Trophoblast cell (in vitro differentiated cells and primary cell): Measurements from ENCODE around the gene TM7SF3.

Experiments used
- DNase-seq, 2 donors: peaks; one replicate each; pipeline ENCODE4 v3.0.0-alpha.2; 2016
- H2AFZ ChIP-seq: 2 replicates; pipeline ENCODE4 v1.6.1; 2013; ENCODE audit warnings: low read length, moderate library complexity, mild to moderate bottlenecking; ENCODE audit not compliant: insufficient read depth, poor library complexity
- H2AK5ac ChIP-seq: 2 replicates; pipeline ENCODE4 v1.6.1; 2013; ENCODE audit warnings: mild to moderate bottlenecking, low read length
- H2BK120ac ChIP-seq: 2 replicates; pipeline ENCODE4 v1.6.1; 2013; ENCODE audit warnings: low read length, mild to moderate bottlenecking, moderate library complexity; ENCODE audit not compliant: insufficient read depth, poor library complexity
- H2BK12ac ChIP-seq: 2 replicates; pipeline ENCODE4 v1.6.1; 2013; ENCODE audit warnings: mild to moderate bottlenecking, low read length, moderate library complexity
- H2BK5ac ChIP-seq: 2 replicates; pipeline ENCODE4 v1.6.1; 2013; ENCODE audit warnings: low read length, low read depth, moderate library complexity, mild to moderate bottlenecking; ENCODE audit not compliant: poor library complexity
- H3K14ac ChIP-seq: 2 replicates; pipeline ENCODE4 v1.6.1; 2013; ENCODE audit warnings: mild to moderate bottlenecking, low read length
- H3K18ac ChIP-seq: 2 replicates; pipeline ENCODE4 v1.6.1; 2013; ENCODE audit warnings: mild to moderate bottlenecking, low read length
- H3K23ac ChIP-seq: 2 replicates; pipeline ENCODE4 v1.6.1; 2013; ENCODE audit warnings: low read length
- H3K27ac ChIP-seq: 2 replicates; pipeline ENCODE4 v1.5.1; 2013; ENCODE audit warnings: low read depth, mild to moderate bottlenecking, inconsistent platforms, low read length, moderate library complexity
- H3K27me3 ChIP-seq: 2 replicates; pipeline ENCODE4 v1.6.1; 2013; ENCODE audit warnings: inconsistent platforms, mild to moderate bottlenecking, low read length, moderate library complexity; ENCODE audit not compliant: insufficient read depth
- H3K36me3 ChIP-seq, 2 experiments: 1 replicate in 1 of 2; 2 replicates in 1 of 2; pipeline ENCODE4 v1.6.1; 2013; ENCODE audit warnings: low read length in 2 of 2, mild to moderate bottlenecking in 2 of 2, moderate library complexity in 1 of 2; ENCODE audit not compliant: insufficient read depth in 2 of 2, control insufficient read depth in 1 of 2
- H3K4ac ChIP-seq: 2 replicates; pipeline ENCODE4 v1.6.1; 2013; ENCODE audit warnings: low read depth, mild to moderate bottlenecking, low read length, moderate library complexity
- H3K4me1 ChIP-seq, 2 experiments: 1 replicate in 1 of 2; 2 replicates in 1 of 2; pipeline ENCODE4 v1.6.1; 2013; ENCODE audit warnings: low read length in 2 of 2, mild to moderate bottlenecking in 2 of 2, moderate library complexity in 1 of 2; ENCODE audit not compliant: insufficient read depth in 2 of 2, control insufficient read depth in 1 of 2
- H3K4me2 ChIP-seq: 2 replicates; pipeline ENCODE4 v1.6.1; 2013; ENCODE audit warnings: inconsistent platforms, mild to moderate bottlenecking, low read length, moderate library complexity
- H3K4me3 ChIP-seq: 2 replicates; pipeline ENCODE4 v1.5.1; 2013; ENCODE audit warnings: mild to moderate bottlenecking, low read depth, low read length, inconsistent platforms
- H3K79me1 ChIP-seq: one replicate; pipeline ENCODE4 v1.6.1; 2013; ENCODE audit warnings: low read length
- H3K79me2 ChIP-seq: 2 replicates; pipeline ENCODE4 v1.6.1; 2013; ENCODE audit warnings: low read length, mild to moderate bottlenecking; ENCODE audit not compliant: control insufficient read depth, insufficient read depth, poor library complexity
- H3K9ac ChIP-seq: 2 replicates; pipeline ENCODE4 v1.6.1; 2013; ENCODE audit warnings: mild to moderate bottlenecking, low read length
- H3K9me3 ChIP-seq: 2 replicates; pipeline ENCODE4 v1.6.1; 2013; ENCODE audit warnings: low read depth, mild to moderate bottlenecking, control low read depth, inconsistent platforms, low read length; ENCODE audit not compliant: insufficient read depth
- H4K12ac ChIP-seq: 2 replicates; pipeline ENCODE4 v1.6.1; 2013; ENCODE audit warnings: low read depth, mild to moderate bottlenecking, low read length, moderate library complexity
- H4K8ac ChIP-seq: 2 replicates; pipeline ENCODE4 v1.6.1; 2013; ENCODE audit warnings: low read depth, mild to moderate bottlenecking, low read length, moderate library complexity
- H4K91ac ChIP-seq: one replicate; pipeline ENCODE4 v1.6.1; 2013; ENCODE audit warnings: low read depth, mild to moderate bottlenecking, low read length, moderate library complexity
- WGBS: extraction: QIAGEN DNeasy Blood & Tissue Kit; methylation state at CpG from one replicate; pipeline ENCODE4 v1.1.7; 2013; ENCODE audit warnings: missing lambda C conversion rate; ENCODE audit not compliant: insufficient read length, insufficient coverage; ENCODE audit errors: extremely low coverage; 5-methylcytosine and 5-hydroxymethylcytosine counted together

The TM7SF3 gene

GRCh38 chr12:27005495-27005894, 8.7 kb downstream of the TM7SF3 start:
- no peak overlapping the region for H3K27ac ChIP-seq
- WGBS, result no CpG with 5 or more reads among the region's 2 CpGs
- no peak overlapping the region for H2BK120ac ChIP-seq
- no peak overlapping the region for H3K9ac ChIP-seq
- H3K4me3 ChIP-seq, result no peak overlapping the region
- no peak overlapping the region for H3K4ac ChIP-seq
- H3K23ac ChIP-seq, result no peak overlapping the region
- no peak overlapping the region for H4K8ac ChIP-seq
- H3K9me3 ChIP-seq, result no peaks in the 10 kb centered on the region
- H3K27me3 ChIP-seq, result no peaks in the 10 kb centered on the region
- no peaks in the 10 kb centered on the region for H3K4me1 ChIP-seq
- no peak overlapping the region for H3K14ac ChIP-seq
- DNase-seq, result peak in 1 of 2 donors; percentile 18
- H3K4me2 ChIP-seq, result no peak overlapping the region
- H2BK12ac ChIP-seq, result no peak overlapping the region
- no peak overlapping the region for H4K12ac ChIP-seq
- no peak overlapping the region for H2AFZ ChIP-seq
- no peak overlapping the region for H2BK5ac ChIP-seq
- no peaks in the 10 kb centered on the region for H3K79me1 ChIP-seq
- no peaks in the 10 kb centered on the region for H3K36me3 ChIP-seq
- H4K91ac ChIP-seq, result no peak overlapping the region
- H2AK5ac ChIP-seq, result no peak overlapping the region
- H3K18ac ChIP-seq, result no peak overlapping the region
- no peaks in the 10 kb centered on the region for H3K79me2 ChIP-seq

- no peak overlapping the region for H2AK5ac ChIP-seq
- no peak overlapping the region for H4K8ac ChIP-seq
- no peak overlapping the region for H4K91ac ChIP-seq
- no peaks in the 10 kb centered on the region for H3K9me3 ChIP-seq
- H3K4me3 ChIP-seq, result no peak overlapping the region
- H3K27me3 ChIP-seq, result no peaks in the 10 kb centered on the region
- H2BK120ac ChIP-seq, result no peak overlapping the region
- no peaks in the 10 kb centered on the region for H3K79me2 ChIP-seq
- H3K18ac ChIP-seq, result no peak overlapping the region
- no peak overlapping the region for H2BK12ac ChIP-seq
- H3K36me3 ChIP-seq, result no peaks in the 10 kb centered on the region
- H3K9ac ChIP-seq, result no peak overlapping the region
- H3K14ac ChIP-seq, result no peak overlapping the region
- H3K27ac ChIP-seq, result no peak overlapping the region
- no peak overlapping the region for H3K4me2 ChIP-seq
- no CpG with 5 or more reads among the region's 6 CpGs for WGBS
- no peak overlapping the region for H3K23ac ChIP-seq
- H4K12ac ChIP-seq, result no peak overlapping the region
- no peaks in the 10 kb centered on the region for H3K4me1 ChIP-seq
- H3K79me1 ChIP-seq, result no peaks in the 10 kb centered on the region
- H2AFZ ChIP-seq, result no peak overlapping the region
- no peak overlapping the region for H3K4ac ChIP-seq
- no peak for DNase-seq
- no peak overlapping the region for H2BK5ac ChIP-seq
These were observed 10.5 kb downstream of the TM7SF3 start for GRCh38 chr12:27003421-27004381.

- Histone ChIP-seq H3K27ac (no peak overlapping the region), H3K4ac (no peak overlapping the region), H2AK5ac (no peak overlapping the region), H3K4me2 (no peak overlapping the region), H4K8ac (no peak overlapping the region), H3K9ac (no peak overlapping the region), H2BK5ac (no peak overlapping the region), H3K79me1 (no peaks in the 10 kb centered on the region), H3K23ac (no peak overlapping the region), H2BK120ac (no peak overlapping the region), H3K27me3 (no peaks in the 10 kb centered on the region), H4K91ac (no peak overlapping the region), H3K4me3 (no peak overlapping the region), H3K4me1 (no peaks in the 10 kb centered on the region), H2AFZ (no peak overlapping the region), H2BK12ac (no peak overlapping the region), H4K12ac (no peak overlapping the region), H3K79me2 (no peaks in the 10 kb centered on the region), H3K14ac (no peak overlapping the region), H3K9me3 (no peaks in the 10 kb centered on the region), H3K18ac (no peak overlapping the region), H3K36me3 (no peaks in the 10 kb centered on the region)
- no CpG with 5 or more reads among the region's 5 CpGs for WGBS
- peak in 1 of 2 donors; percentile 41 for DNase-seq
These were observed 12.0 kb downstream of the TM7SF3 start for GRCh38 chr12:27002141-27002540.

- Histone ChIP-seq H3K79me1 (no peaks in the 10 kb centered on the region), H2BK5ac (no peak overlapping the region), H4K12ac (no peak overlapping the region), H3K27ac (no peak overlapping the region), H3K79me2 (no peaks in the 10 kb centered on the region), H3K4me3 (no peak overlapping the region), H3K23ac (no peak overlapping the region), H3K18ac (no peak overlapping the region), H2BK120ac (no peak overlapping the region), H2BK12ac (no peak overlapping the region), H3K9ac (no peak overlapping the region), H4K91ac (no peak overlapping the region), H3K4ac (no peak overlapping the region), H3K9me3 (no peaks in the 10 kb centered on the region), H4K8ac (no peak overlapping the region), H3K14ac (no peak overlapping the region), H2AFZ (no peak overlapping the region), H3K4me2 (no peak overlapping the region), H3K4me1 (no peaks in the 10 kb centered on the region), H3K36me3 (no peaks in the 10 kb centered on the region), H2AK5ac (no peak overlapping the region), H3K27me3 (no peaks in the 10 kb centered on the region)
- 100% methylated on average over 2 of the region's 5 CpGs for WGBS
- no peak for DNase-seq
These were observed 12.5 kb downstream of the TM7SF3 start for GRCh38 chr12:27001663-27002062.
